ENCODE results near the gene PLOD3.

Gene PLOD3

DNA sequence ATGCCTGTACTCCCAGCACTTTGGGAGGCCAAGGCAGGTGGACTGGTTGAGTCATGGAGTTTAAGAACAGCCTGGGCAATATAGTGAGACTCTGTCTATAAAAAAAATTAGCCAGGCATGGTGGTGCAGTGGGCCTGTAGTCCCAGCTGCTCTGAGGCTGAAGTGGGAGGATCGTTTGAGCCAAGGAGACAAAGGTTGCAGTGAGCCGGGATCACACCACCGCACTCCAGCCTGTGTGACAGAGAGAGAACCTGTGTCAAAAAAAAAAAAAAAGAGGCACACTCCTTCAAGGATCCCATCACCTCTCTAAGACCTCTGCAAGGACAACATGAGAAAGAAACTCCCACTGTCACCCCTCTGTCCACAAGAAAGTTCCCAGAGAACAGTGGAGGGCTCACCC is 41.7 kb downstream of the PLOD3 start:
- no peak for FAIRE-seq

DNA sequence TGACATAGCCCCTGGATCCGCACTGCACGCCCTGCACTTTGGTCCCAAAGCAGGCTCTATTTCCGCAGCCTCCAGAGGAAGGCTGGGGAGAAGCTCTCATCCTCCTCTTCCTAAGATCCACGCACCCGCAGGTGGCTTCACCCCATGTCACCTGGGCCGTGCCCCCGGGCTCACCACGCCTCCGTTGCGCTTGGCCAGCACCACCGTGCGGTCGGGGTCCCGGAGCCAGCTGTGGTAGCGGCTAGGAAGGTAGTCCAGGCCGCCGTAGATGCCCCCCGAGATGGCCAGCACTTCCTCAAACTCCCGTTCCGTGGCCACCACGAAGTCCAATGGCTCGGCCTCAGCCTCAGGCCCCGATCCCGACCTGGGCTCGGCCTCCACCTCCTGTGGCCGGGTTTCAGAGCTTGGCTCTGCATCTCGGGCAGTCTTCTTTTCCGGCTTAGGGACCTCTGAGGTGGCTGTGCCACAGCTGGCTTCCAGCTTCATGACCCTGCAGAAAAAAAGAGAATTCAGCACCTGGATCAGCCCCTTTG is 43.0 kb downstream of the PLOD3 start:
- FAIRE-seq: no peak

DNA sequence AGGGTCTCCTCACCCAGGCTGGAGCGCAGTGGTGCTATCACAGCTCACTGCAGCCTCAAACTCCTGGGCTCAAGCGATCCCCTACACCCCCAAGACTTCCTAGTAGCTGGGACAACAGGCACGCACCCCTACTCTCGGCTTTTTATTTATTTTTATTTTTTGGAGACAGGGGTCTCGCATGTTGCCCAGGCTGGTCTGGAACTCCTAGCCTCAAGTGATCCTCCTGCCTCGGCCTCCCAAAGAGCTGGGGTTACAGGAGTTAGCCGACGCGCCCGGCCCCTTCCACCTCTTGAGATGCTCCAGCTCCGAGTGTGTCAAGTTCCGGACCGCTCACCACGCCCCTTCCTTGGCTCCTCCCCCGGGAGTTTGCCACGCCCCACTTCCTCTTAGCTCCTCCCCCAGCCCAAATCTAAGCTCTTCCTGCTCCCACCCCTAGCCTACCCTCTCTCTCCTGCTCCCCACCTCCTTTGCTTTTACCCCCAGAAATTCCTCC is 43.6 kb downstream of the PLOD3 start:
- no peak for FAIRE-seq

DNA sequence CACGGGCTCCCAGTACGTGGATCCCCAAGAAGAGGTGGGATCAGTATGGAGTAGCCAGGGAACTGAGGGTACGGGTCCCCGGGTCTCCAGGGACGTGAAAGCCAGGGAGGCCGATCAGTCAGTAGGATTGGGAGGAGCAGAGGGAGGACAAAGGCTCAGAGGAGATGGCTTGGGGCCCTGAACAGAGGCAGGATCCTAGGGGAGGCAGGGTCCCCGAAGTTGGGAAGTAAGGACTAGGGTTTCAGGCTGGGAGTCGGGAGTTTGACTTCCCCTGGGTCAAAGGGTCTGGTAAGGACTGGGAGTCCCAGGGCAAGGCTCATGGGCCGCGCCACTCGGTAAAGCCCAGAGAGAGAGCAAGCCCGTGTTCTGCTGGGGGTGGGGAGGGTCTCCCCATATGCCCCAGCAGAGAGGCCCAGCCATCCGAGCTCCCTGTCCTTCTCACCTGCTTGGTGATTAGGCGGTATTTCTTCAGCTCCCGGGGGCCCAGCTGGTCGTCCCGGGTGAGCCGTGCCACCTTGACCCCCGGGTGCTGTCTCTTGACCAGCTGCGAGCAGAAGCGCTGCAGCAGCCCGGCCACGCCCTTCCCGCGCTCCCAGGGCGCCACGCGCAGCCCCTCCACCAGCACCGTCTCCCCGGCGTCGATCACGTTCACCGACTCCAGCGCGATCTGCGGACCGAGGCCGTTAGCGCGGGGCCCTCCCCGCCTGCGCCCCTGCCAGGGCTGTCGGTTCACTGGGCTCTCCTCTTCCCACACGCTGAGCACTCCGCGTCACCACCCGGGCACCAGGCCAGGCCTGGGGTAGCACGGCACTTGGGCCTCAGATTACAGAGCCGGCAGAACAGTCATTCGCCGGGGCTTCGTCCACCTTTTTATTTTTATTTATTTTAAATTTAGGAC is 44.3 kb downstream of the PLOD3 start:
- no peak for FAIRE-seq

DNA sequence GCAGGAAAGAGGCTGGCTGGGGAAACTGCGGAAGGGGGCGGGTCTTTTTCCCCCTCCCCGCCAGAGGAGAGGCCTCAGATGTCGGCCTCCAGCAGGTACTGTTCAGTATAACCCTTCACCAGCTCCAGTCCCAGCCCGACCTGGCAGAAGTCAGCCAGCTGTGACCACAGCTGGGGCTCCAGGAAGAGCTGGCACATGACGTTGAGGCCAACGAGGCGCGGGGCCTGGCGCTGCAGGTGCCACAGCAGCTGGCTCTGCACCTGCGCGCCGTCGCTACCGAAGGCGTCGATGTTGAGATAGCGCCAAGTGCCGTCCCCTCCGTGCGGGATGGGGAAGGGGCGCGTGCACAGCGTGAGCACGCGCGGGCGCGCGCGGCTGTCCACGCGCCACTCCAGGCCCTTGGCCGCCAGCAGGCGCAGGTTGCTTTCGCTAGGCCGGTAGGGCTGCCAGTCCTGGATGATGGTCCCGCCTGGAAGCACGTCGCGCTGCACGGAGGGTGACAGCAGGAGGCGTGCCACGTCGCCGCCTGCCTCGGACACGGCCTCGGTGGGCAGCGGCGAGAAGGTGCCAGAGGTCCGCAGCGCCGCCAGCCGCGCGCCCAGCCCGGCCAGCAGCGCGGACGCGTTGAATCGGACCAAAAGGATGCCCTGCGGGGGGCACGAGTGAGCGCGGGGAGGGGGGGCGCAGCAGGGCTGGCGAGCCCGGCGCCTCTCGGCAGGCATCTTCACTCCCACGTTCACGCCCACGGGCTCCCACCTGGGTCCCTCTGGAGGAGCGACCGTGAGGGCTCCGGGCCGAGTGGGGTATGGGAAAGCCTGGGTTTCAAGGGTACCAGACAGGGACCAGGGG is 45.2 kb downstream of the PLOD3 start:
- no peak for FAIRE-seq

DNA sequence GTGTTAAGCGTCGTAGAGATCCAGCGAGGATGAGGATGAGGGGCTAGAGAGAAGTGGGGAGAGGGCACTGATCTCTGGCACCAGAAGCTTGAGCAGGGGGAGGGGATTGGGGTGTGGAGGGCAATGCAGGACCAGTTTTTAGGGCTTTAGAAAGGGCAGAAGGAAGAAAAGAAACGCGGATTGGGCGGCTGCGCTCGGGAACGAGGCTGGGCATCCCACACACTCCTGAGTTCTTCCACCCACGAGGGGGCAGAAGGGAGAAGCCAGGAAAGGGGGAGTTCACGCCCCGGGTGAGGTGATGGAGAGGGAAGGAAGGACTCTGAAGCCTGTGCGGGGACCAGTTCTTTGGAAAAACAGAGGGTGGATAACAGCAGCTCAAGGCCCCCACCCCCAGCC is 45.9 kb downstream of the PLOD3 start:
- no peak for FAIRE-seq

DNA sequence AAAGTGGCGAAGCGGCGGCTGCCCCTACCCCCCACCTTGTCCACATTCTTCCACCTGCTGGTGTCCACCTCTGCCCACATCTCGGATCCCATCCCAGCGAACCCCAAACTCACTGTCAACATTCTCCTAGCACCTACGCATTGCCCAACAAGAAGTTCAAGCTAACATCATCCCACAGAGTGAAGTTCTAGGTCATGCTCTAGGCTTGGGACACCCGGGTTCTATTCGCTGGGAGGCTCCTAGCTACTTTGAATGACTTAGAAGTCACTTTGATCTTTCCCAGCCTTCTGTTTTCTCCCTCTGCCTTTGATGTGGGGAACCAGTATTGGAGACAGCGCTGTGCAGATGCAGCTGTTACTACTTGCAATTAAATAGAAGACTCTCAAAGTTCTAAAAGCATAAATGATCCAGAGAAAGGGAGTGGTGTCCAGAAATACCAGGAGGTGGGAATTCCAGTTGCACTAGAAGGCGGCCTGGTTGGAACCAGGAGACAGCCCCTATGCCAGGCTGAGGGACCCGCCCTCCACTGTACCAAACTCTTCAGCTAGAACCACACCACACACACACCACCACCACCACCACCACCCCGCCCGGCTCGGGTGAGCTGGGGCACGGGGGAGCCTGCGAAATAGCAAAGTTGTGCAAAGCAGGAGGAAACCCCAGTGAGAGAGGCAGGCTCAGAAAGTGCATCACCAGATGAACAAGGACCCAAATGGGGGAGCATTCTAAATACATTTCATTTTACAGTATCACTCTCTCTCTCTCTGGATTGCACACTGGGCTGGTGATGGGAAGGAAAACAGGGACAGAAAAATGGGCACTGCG is 46.6 kb downstream of the PLOD3 start:
- no peak for FAIRE-seq

DNA sequence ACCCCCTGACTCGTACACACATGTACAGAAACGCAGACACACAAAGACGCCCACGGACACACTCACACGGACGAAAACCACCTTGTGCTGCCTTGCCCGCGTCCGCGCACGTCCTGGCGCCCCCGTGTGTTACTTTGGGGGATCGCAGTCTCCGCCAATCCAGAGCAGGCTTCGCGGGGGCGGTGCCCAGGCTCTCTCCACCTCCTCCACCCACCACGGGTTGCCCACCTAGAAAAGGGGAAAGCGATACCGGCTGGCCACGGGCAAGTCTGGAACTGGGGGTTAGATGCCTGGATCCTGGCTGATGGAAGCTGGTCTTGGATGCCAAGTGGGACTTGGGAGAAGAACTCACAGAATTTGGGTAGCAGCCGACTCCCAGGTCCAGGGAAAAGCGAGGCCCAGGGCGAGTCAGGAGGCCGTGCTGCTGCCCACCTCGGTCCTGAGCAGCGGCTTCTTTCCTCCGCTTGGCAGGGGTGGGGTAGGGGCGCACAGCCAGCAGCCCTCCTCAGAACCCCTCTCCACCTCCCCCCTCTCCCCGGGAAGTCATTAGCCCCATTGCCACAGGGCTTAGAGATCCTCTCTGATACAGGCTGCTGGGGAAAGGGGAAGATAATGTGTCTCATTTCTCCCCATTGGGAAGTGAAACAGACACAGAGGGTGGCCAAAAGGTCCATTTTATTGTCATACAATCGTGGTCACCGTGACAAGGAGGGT is 47.4 kb downstream of the PLOD3 start:
- no peak for FAIRE-seq

DNA sequence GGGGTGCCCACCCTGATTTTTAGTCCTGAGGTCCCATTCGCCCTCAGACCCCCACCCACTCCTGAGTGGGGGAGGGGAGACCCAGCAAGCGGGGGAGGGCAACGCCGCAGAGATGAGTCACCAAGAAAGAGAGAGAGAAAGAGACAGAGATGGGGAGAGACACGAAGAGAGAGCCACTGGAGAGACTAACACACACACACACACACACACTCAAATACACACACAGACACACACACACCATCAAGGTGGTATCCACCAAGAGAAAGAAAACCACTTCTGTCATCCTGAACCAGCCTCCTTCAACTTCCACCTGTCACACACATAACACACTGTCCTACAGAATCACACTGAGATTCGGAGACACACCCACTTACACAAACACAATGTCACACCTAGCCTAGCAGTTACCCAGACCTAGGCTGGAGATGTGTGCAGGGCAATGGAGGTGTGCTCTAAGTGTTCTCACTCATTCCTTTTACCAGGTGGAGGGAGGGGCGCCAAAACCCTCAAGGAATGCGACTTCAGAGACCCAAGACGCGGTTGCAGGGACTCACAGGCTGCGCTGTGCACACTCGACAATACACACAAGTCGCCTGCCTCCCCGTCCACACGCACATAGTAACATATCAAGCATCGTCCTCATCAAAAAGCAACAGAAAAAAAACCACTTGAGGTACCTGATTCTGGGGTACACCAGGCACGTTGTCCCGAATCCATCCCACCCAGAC is 48.1 kb downstream of the PLOD3 start:
- no peak for FAIRE-seq

DNA sequence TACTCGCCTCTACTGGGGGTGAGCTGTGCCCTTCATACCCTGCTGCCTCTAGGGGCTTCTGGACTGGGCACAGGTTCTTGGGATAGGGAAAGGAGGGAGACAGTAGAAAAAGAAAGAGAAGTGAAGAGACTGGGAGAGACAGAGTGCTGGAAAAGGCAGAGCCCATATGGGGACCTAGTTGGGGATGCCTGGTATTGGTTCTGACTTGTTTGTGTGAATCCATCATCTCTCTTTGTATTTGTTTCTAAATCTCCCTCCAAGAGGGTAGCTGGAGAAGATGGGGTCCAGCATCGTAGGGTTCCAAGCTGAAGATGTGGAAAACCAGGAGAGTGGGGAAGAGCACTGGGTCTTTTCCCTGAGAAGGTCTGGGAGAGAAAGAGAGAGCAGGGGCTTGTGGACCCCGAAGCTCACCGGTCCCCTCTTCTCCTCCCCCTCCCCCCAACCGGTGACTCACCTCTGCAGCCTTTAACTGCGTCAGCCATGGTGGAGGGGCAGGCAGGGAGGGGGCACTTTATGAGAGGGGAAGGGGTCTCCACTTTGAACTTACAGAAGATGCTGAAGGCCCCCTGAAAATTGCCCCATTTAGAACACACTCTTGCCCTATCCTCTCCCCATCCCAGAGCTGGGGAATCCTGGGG is 48.9 kb downstream of the PLOD3 start:
- no peak for FAIRE-seq

DNA sequence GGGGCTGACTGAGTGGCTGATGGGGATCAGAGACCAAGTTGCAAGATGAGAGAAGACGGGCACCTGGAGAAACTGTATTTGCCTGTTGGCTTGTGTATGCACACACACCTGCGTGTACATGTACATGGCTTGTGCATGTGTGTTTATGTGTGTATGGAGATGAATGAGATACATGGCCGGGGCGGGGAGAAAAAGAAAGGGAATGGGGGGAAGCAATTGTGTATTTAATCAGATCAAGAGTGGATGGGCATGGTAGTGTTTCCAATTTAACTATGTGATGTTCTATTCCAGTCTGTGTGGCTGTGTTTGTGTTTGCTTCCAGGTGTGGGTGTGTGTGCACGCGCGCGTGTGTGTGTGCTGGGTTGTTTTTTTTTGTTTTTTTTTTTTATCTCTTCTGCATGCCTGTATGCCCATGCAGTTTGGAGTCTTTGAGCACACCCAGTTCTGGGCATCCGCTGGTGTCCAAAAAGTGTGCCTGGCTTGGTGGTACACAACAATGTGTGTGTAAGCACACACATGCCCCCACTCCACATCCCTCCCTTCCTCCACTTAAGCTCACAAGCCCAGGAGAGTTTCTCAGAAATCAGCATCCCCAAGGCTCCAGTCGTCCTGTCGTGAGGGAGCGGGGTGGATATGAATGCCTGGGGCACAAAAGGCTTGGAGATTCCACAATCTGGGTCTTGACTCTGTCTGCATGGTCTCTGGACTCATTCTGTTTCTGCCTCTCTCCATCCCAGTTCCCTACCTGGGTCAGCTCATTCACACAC is 49.6 kb downstream of the PLOD3 start:
- no peak for FAIRE-seq

DNA sequence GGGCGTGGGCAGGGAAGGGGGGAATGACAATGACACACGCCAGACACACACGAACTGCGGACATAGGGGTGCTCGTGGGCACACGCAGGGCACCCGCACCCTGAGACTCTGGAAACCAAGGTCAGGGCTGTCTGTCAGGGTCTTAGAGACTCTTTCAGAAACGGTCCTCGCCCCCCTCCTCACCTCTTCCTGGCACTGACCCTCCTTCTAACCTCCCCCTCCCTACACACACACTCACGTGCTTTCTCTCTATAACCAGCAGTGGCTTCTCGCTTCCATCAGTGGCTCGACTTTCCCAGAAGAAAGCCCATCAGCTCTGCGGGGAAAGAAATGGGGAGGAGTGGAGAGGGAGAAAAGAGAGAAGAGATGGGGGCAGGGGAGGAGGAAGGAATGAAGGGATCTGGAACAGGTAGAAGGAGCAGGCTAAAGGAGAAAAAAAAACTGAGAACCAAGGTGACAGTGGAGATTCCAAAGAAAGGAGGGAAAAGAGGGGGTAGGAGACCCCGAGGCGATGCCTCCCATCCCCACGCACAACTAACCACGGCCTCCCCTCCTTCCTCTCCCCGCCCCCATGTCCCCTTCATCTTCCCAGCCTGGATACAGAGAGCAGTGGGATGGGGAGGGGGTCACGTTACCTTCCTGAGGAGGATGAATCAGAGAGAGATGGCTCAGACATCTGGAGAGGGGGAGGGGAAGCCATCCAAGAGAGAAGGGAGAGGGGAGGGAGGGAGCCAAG is 50.3 kb downstream of the PLOD3 start:
- peak; percentile 23 for FAIRE-seq

DNA sequence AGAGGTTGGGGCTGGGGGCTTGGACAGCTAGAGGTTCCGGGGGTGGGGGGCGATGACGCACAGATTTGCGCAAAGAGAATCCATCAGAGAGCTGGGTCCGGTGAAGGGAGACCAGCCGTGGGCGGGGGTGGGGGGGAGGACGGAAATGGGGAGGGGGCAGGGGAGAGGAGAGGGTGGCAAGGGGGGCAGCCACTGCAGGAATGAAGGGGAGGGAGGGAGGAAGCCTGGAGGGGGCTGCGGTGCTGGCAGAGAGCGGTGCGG is 50.8 kb downstream of the PLOD3 start:
- FAIRE-seq: no peak

DNA sequence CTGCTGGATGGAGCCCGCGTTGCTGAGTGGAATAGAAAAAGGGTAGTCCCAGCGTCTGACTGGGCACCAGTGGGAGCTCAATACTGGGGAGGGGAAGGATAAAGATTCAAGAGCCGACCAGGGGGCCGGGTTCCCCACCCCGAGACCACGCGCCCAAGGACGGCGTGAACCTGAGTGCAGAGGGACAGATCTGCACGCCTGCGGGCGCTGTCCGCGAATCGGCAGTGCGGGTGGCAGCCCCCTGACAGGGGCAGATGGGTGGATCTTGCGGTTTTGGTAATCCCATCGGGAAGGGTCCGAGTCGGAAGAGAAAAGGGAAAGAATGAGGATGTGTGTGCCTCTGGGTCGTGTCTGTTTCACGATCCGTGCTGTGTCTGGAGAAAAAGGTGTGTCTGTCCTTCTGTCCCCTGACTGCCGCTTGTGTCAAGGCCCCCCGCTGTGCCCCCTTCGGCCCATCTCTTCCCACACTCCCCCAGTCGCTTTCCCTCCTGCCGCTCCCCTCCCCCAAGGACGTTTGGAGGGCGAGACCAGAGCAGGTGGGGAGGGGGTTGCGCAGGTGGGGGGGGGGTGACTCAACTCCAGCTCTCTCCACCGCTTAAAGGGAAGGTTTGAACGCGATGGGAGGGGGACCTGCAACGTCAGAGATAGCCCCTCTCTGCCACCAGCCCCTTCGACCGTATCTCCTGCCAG is 51.3 kb downstream of the PLOD3 start:
- FAIRE-seq: no peak

DNA sequence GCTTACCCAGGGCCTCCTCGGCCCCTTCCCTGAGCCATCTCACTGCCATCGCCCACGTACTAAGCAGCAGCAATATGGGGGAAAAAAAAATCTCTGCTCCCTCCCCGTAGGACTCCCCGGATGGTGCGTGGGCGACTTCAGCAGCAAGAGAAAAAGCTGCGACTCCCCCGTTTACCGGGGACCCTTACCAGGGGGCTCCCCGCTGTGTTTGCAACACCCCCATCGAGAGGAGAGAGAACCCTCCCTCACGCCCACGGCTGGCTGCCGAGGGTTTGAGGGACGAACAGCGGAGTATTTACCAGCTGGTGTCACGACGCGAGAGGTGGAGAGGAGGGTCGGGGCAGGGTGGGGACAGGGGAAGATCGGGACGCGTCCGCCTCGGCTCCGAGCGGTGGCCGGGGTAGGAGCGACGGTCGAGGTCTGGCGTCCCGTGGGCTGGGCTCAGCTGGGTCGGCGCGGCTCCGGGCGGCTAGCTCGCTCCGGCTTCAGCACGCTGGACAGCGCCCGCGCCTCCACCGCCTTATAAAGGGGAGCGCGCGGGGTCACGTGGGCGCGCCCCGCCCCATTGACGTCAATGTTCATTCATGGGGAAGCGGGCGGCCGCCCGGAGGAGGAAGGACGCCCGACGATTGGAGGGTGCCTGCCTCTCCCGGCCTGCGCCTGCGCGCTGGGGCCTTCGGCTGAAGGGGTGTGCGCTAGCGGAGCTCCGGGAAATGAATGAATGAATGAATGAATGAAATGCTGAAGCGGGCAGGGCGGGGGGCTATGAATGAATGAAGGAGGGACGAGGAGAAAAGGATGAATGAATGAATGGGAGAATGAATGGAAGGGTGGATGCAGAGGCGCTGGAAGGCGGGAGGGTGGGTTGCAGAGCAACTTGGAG is 52.1 kb downstream of the PLOD3 start, which contains the start of gene VGF:
TSS of gene VGF (minus strand) at position 495 of the 883 bp plus-strand sequence. CDS start 726 bp downstream, outside the sequence.
- peak; percentile 84 for FAIRE-seq

DNA sequence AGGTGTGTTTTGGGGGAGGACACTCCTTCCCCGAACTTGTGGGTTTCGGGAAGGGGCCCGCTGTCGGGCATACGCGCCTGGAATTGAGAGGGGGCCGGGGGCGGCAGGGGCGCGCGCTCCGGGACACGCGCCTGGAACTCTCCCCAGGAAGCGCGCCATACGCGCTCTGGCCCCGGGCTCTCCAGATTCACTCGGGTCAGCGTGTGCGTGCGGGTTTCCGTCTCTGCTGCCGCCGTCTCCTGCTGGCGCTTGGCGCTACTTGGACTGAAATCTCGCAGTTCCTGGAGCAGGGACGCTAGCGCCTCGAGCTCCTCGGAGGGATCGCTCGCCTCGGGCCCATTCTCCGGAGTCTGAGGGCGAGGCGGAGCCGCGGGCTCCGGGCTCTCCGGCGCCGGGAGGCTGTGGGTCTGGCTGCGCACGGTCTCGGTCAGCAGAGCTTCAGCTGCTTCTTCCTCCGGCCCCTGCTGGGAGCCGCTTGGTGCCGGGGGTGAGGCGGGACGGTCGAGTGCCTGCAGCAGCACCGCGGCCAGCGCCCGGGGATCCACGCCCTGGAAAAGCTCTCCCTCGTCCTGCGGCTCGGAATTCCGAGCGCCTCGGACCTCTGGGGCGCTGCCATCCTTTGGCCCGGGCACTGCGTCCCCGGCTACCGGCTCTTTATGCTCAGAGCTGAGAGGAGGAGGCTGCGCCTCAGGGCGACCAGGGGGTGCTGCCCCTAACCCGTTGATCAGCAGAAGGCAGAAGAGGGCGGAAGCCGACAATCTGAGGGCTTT is 53.1 kb downstream of the PLOD3 start:
- no peak for FAIRE-seq
